Neural progenitor cell (in vitro differentiated cells): ENCODE measurements around the gene NFKBIL1.

Source experiments
- EZH2 ChIP-seq: fragments of 200-600 bp; sonication (generic); IDR thresholded peaks from 2 replicates; pipeline ENCODE4 v1.6.1; 2017; ENCODE audit warnings: antibody characterized with exemption, mild to moderate bottlenecking, moderate library complexity
- TF ChIP-seq, protein P1 (sequence below): fragments of 200-600 bp; sonication (generic); IDR thresholded peaks from 2 replicates; pipeline ENCODE4 v1.5.1; 2017; ENCODE audit warnings: antibody characterized with exemption, mild to moderate bottlenecking

- TF ChIP-seq, protein P1, sequence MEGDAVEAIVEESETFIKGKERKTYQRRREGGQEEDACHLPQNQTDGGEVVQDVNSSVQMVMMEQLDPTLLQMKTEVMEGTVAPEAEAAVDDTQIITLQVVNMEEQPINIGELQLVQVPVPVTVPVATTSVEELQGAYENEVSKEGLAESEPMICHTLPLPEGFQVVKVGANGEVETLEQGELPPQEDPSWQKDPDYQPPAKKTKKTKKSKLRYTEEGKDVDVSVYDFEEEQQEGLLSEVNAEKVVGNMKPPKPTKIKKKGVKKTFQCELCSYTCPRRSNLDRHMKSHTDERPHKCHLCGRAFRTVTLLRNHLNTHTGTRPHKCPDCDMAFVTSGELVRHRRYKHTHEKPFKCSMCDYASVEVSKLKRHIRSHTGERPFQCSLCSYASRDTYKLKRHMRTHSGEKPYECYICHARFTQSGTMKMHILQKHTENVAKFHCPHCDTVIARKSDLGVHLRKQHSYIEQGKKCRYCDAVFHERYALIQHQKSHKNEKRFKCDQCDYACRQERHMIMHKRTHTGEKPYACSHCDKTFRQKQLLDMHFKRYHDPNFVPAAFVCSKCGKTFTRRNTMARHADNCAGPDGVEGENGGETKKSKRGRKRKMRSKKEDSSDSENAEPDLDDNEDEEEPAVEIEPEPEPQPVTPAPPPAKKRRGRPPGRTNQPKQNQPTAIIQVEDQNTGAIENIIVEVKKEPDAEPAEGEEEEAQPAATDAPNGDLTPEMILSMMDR, result no peak
- TF ChIP-seq EZH2, result no peak
These were observed 27.0 kb downstream of the NFKBIL1 start for GRCh38 chr6:31574106-31575061.
